Keratinocyte (primary cell): ENCODE data around the gene NHLH2. TPM values are rescaled to one million over a fixed set of nuclear protein-coding genes. Genes with fewer than 3 reads are reported as not detected.
A peak's percentile ranks its signal among the peaks of the same experiment; 100 is the strongest.

Experiments
- DNase-seq: peaks from one replicate; pipeline ENCODE4 v3.0.0-alpha.2; 2011; ENCODE audit warnings: low read depth, missing footprints, low spot score
- FAIRE-seq: peaks from 2 replicates; lab custom pipeline; 2011; peaks lifted over from hg19 to GRCh38; lab: Jason Lieb, UNC
- H2AFZ ChIP-seq: 2 replicates; pipeline ENCODE4 v1.6.0; 2012; ENCODE audit warnings: low read length, control low read depth, inconsistent platforms; ENCODE audit not compliant: control insufficient read depth
- H3K27ac ChIP-seq: 2 replicates; pipeline ENCODE4 v1.5.1; 2011; ENCODE audit warnings: low read length; ENCODE audit not compliant: control insufficient read depth, insufficient read depth
- H3K27me3 ChIP-seq: 3 replicates; pipeline ENCODE4 v1.6.0; 2011; ENCODE audit warnings: low read length; ENCODE audit not compliant: control insufficient read depth, insufficient read depth; ENCODE audit errors: extremely low read depth
- H3K36me3 ChIP-seq, 2 experiments: 2 replicates in 1 of 2; 3 replicates in 1 of 2; pipeline ENCODE4 v1.5.1; 2011; ENCODE audit warnings: low read length in 2 of 2, mild to moderate bottlenecking in 1 of 2; ENCODE audit not compliant: control insufficient read depth in 2 of 2, insufficient read depth in 2 of 2; ENCODE audit errors: extremely low read depth in 1 of 2
- H3K4me1 ChIP-seq: 3 replicates; pipeline ENCODE4 v1.5.1; 2011; ENCODE audit warnings: low read length; ENCODE audit not compliant: control insufficient read depth, insufficient read depth; ENCODE audit errors: extremely low read depth
- H3K4me2 ChIP-seq: 3 replicates; pipeline ENCODE4 v1.6.0; 2011; ENCODE audit warnings: low read depth, low read length; ENCODE audit not compliant: control insufficient read depth, insufficient read depth; ENCODE audit errors: extremely low read depth
- H3K4me3 ChIP-seq, 3 experiments: fragments of 200-600 bp in 1 of 3; sonication (generic) in 1 of 3; 2 replicates in 2 of 3; 3 replicates in 1 of 3; pipeline ENCODE4 v1.5.1; 2011 to 2016; ENCODE audit warnings: low read length in 3 of 3, mild to moderate bottlenecking in 3 of 3, control low read depth in 2 of 3, inconsistent platforms in 1 of 3, low read depth in 1 of 3, mixed read lengths in 1 of 3, mixed run types in 1 of 3, moderate library complexity in 1 of 3; ENCODE audit not compliant: control insufficient read depth in 2 of 3, insufficient read depth in 2 of 3; ENCODE audit errors: extremely low read depth in 1 of 3
- H3K79me2 ChIP-seq: 2 replicates; pipeline ENCODE4 v1.6.0; 2012; ENCODE audit warnings: low read length; ENCODE audit not compliant: control insufficient read depth, insufficient read depth
- H3K9ac ChIP-seq: 3 replicates; pipeline ENCODE4 v1.6.0; 2011; ENCODE audit warnings: low read length; ENCODE audit not compliant: control insufficient read depth, insufficient read depth; ENCODE audit errors: extremely low read depth
- H3K9me1 ChIP-seq: 3 replicates; pipeline ENCODE4 v1.6.0; 2011; ENCODE audit warnings: low read length; ENCODE audit not compliant: control insufficient read depth, insufficient read depth; ENCODE audit errors: extremely low read depth
- H3K9me3 ChIP-seq: 2 replicates; pipeline ENCODE4 v1.5.1; 2012; ENCODE audit warnings: low read depth, low read length; ENCODE audit not compliant: control insufficient read depth
- H4K20me1 ChIP-seq: 3 replicates; pipeline ENCODE4 v1.6.0; 2011; ENCODE audit warnings: low read length; ENCODE audit not compliant: control insufficient read depth, insufficient read depth; ENCODE audit errors: extremely low read depth
- CTCF ChIP-seq, 3 experiments: IDR thresholded peaks in 1 of 3; conservative IDR thresholded peaks in 1 of 3; optimal IDR thresholded peaks in 1 of 3; 2 replicates in 2 of 3; 3 replicates in 1 of 3; pipeline versions ENCODE3 to v1.5.1; 2011; ENCODE audit warnings: low read length in 3 of 3, mild to moderate bottlenecking in 3 of 3, moderate library complexity in 2 of 3, control low read depth in 1 of 3, inconsistent platforms in 1 of 3; ENCODE audit not compliant: insufficient read depth in 2 of 3; ENCODE audit errors: extremely low read depth in 1 of 3
- EZH2 ChIP-seq: IDR thresholded peaks from one replicate; pipeline ENCODE4 v1.6.1; 2012; ENCODE audit warnings: inconsistent platforms, mild to moderate bottlenecking, low read length, moderate library complexity
- dilution Hi-C: fragments of 300-500 bp; cut with MboI; formaldehyde crosslinking; loops from one replicate; pipeline ENCODE4 v1.7.0; 2020; ENCODE audit warnings: low sequenced_read_pairs; ENCODE audit not compliant: extremely low pct_ligation_motif_present
- polyA plus RNA-seq, 5 experiments: library from polyadenylated mRNA; depleted of rRNA in 3 of 5; stranded (reverse) in 3 of 5; stranded (forward) in 1 of 5; unstranded in 1 of 5; fragments of >200 nt; gene quantifications; 1 replicate in 1 of 5; 2 replicates in 3 of 5; 3 replicates in 1 of 5; pipeline versions ENCODE4 v1.2.1 to v1.2.3, GENCODE V29; 2011 to 2012; ENCODE audit warnings: missing spikeins in 2 of 5, low read depth in 1 of 5, low replicate concordance in 1 of 5

NHLH2 gene
- polyA plus RNA-seq, 1 donor (not counting 4 experiments of a cell fraction or from before 2014, with no cell fraction given), result 0.21 TPM

- dilution Hi-C loops, result no loop called here
- no peak overlapping the region for H2AFZ ChIP-seq
- FAIRE-seq (no peak), DNase-seq (no peak)
- H3K9me1 ChIP-seq, result no peaks in the 10 kb centered on the region
- no peaks in the 10 kb centered on the region for H3K79me2 ChIP-seq
- no peaks in the 10 kb centered on the region for H3K36me3 ChIP-seq
- no peak overlapping the region for H3K4me2 ChIP-seq
- no peak overlapping the region for H3K27ac ChIP-seq
- TF ChIP-seq CTCF (optimal IDR thresholded peaks at IDR 0.05 in 1 of 3, IDR thresholded peaks at IDR 0.05 in 1 of 3, conservative IDR thresholded peaks at IDR 0.05 in 1 of 3; ENCODE audit: extremely low read depth in 1 of 3, insufficient read depth in 2 of 3, low read length in 3 of 3) (no peak), EZH2 (no peak)
- H4K20me1 ChIP-seq, result no peaks in the 10 kb centered on the region
- H3K9ac ChIP-seq, result no peak overlapping the region
- no peaks in the 10 kb centered on the region for H3K9me3 ChIP-seq
- H3K4me1 ChIP-seq, result peaks cover 28% of the 10 kb centered on the region
- H3K4me3 ChIP-seq, result no peak overlapping the region
- H3K27me3 ChIP-seq, result peaks cover 3% of the 10 kb centered on the region
Measured at GRCh38 chr1:115832651-115833050, 8.3 kb downstream of the NHLH2 start.

- Histone ChIP-seq H3K9me1 (no peaks in the 10 kb centered on the region), H3K9me3 (no peaks in the 10 kb centered on the region), H3K36me3 (no peaks in the 10 kb centered on the region), H3K27me3 (no peaks in the 10 kb centered on the region), H3K9ac (no peak overlapping the region), H2AFZ (peak overlapping the region; percentile 2), H3K4me3 (no peak overlapping the region), H4K20me1 (no peaks in the 10 kb centered on the region), H3K27ac (no peak overlapping the region), H3K4me2 (no peak overlapping the region), H3K4me1 (peaks cover 28% of the 10 kb centered on the region), H3K79me2 (no peaks in the 10 kb centered on the region)
- dilution Hi-C loops, result no loop called here
- no peak for DNase-seq
- peak; percentile 93 for FAIRE-seq
- TF ChIP-seq CTCF (optimal IDR thresholded peaks at IDR 0.05 in 1 of 3, IDR thresholded peaks at IDR 0.05 in 1 of 3, conservative IDR thresholded peaks at IDR 0.05 in 1 of 3; ENCODE audit: extremely low read depth in 1 of 3, insufficient read depth in 2 of 3, low read length in 3 of 3) (no peak), EZH2 (no peak)
Measured at GRCh38 chr1:115830963-115831362, 10.0 kb downstream of the NHLH2 start.
